HepG2 (cell line): Measurements from ENCODE around the gene PTPN3.

ENCODE experiments used
- ASH2L ChIP-seq: fragments of 300-600, 200-600 bp; sonication (generic); IDR thresholded peaks from 2 replicates; pipeline ENCODE4 v1.7.0; 2017; ENCODE audit warnings: low read depth, mild to moderate bottlenecking, moderate library complexity, mixed read lengths, low read length; ENCODE audit not compliant: insufficient read length
- EP300 ChIP-seq, 3 experiments: sonication (generic) in 1 of 3; formaldehyde crosslinking in 1 of 3; IDR thresholded peaks; 2 replicates each; pipeline versions ENCODE4 v1.5.1 to v1.6.1; 2011 to 2020; ENCODE audit warnings: low read depth in 2 of 3, low read length in 2 of 3, borderline replicate concordance in 1 of 3, improper control_type of control experiment in 1 of 3, mild to moderate bottlenecking in 1 of 3, missing genetic modification reagents in 1 of 3, moderate library complexity in 1 of 3
- HCFC1 ChIP-seq: fragments of 150-350 bp; IDR thresholded peaks from 2 replicates; pipeline ENCODE4 v1.6.1; 2014; ENCODE audit warnings: low read depth, low read length
- KAT8 ChIP-seq: IDR thresholded peaks from 2 replicates; pipeline ENCODE4 v1.6.1; 2016; ENCODE audit warnings: missing genetic modification reagents, missing compliant biosample characterization
- KLF13 ChIP-seq: sonication (generic); formaldehyde crosslinking; IDR thresholded peaks from 2 replicates; pipeline ENCODE4 v1.4.0; 2020; ENCODE audit warnings: mild to moderate bottlenecking, missing genetic modification reagents
- POLR2AphosphoS5 ChIP-seq: IDR thresholded peaks from 2 replicates; pipeline ENCODE4 v1.6.1; 2012; ENCODE audit warnings: low read depth, low read length
- REST ChIP-seq, 2 experiments: IDR thresholded peaks; 2 replicates each; pipeline ENCODE4 v1.6.1; 2011 to 2012; ENCODE audit warnings: low read length in 2 of 2, borderline replicate concordance in 1 of 2, low read depth in 1 of 2, mild to moderate bottlenecking in 1 of 2, moderate library complexity in 1 of 2
- SP140L ChIP-seq: sonication (generic); formaldehyde crosslinking; IDR thresholded peaks from 2 replicates; pipeline ENCODE4 v1.4.0; 2020; ENCODE audit warnings: missing genetic modification reagents, borderline replicate concordance
- SP2 ChIP-seq: sonication (generic); formaldehyde crosslinking; IDR thresholded peaks from 2 replicates; pipeline ENCODE4 v1.5.1; 2020; ENCODE audit warnings: mild to moderate bottlenecking, missing genetic modification reagents
- SSRP1 ChIP-seq: IDR thresholded peaks from 2 replicates; pipeline ENCODE4 v1.6.1; 2016; ENCODE audit warnings: control low read depth
- SYNCRIP ChIP-seq: fragments of 200-400 bp; formaldehyde crosslinking; IDR thresholded peaks from 2 replicates; pipeline ENCODE4 v1.6.1; 2018; ENCODE audit warnings: mild to moderate bottlenecking, low read depth, low read length; ENCODE audit not compliant: insufficient read depth

GRCh38 chr9:109522106-109522505 is 24.0 kb upstream of the PTPN3 start:
- TF ChIP-seq KAT8 (CRISPR knock-in tag) (no peak), SP140L (no peak), SP2 (CRISPR knock-in tag) (no peak), POLR2AphosphoS5 (no peak), ASH2L (no peak), EP300 (IDR thresholded peaks at IDR 0.05; ENCODE audit: low read depth in 2 of 2, low read length in 2 of 2) (no peak), EP300 (CRISPR knock-in tag; IDR thresholded peaks at IDR 0.05; ENCODE audit: borderline replicate concordance) (no peak), HCFC1 (no peak), SSRP1 (no peak), SYNCRIP (no peak), KLF13 (CRISPR knock-in tag) (no peak), REST (IDR thresholded peaks at IDR 0.05; ENCODE audit: borderline replicate concordance in 1 of 2, low read depth in 1 of 2, low read length in 2 of 2) (no peak)
